HG03066 (cell line): ENCODE measurements around the gene SEMA3C.

Source experiments
- ATAC-seq: cut with Tn5 transposase; IDR thresholded peaks from one replicate; pipeline ENCODE4 v1.9.1; 2021; ENCODE audit warnings: low read depth; ENCODE audit not compliant: unreplicated experiment

Gene SEMA3C

GRCh38 chr7:80918909-80919721 lies at the start of gene SEMA3C:
Gene SEMA3C, minus strand, starts transcription at chr7:80919051. Its CDS starts 2,270 bp downstream, at chr7:80916781.
- peak; percentile 65 for ATAC-seq

- ATAC-seq: no peak
Measured at GRCh38 chr7:80968606-80969005, 49.8 kb upstream of the SEMA3C start.

- ATAC-seq: no peak
Measured at GRCh38 chr7:80967917-80968297, 49.1 kb upstream of the SEMA3C start.

GRCh38 chr7:80967071-80967916 lies 48.4 kb upstream of the SEMA3C start:
- no peak for ATAC-seq

GRCh38 chr7:80960244-80960795 lies 41.5 kb upstream of the SEMA3C start:
- no peak for ATAC-seq

DNA sequence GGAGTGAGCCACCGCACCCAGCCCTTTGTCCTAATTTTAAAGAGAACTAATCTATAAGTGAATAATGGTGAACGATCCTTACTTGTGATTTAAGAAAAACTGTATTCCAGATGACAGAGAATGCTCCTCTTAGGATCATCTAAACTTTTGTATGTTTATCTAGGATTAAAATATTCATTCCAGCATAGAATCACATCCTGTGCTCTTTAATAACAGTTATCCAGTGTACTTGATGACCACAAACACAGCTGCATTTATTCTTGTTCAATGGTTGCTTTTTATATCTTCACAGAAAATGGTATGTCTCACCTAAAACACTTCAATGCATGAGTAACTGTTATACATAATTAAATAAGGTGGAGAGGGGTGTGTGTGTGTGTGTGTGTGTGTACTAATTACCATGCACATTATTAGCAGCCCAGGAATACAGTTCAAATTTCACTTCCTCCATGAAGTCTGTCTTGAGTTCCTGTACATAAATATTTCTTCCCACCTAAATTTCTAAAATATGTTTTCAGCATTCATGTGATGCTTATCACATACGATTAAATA lies 38.5 kb upstream of the SEMA3C start:
- no peak for ATAC-seq

- no peak for ATAC-seq
Measured at GRCh38 chr7:80954191-80954590, 35.3 kb upstream of the SEMA3C start.

GRCh38 chr7:80950550-80950967 lies 31.7 kb upstream of the SEMA3C start:
- no peak for ATAC-seq

DNA sequence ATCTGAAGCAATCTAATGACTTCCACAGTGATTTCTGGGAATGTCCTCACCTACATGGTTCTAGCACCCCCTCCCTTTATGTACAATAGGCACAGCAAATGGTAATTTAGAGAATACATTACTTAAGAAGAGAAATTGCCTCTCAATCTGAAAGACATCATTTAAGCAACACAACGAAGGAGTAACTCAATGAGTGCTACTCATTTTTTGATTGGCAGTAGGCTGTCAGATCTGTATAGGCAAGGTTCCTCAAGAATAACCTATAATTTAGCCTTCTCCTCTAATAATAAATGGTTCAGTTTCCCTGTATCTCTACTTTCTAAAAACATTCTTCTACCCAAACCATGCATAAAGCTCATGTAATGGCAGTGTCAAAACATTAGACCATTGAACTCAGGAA lies 30.6 kb upstream of the SEMA3C start:
- ATAC-seq: no peak

GRCh38 chr7:80946858-80947257 lies 28.0 kb upstream of the SEMA3C start:
- ATAC-seq: no peak

DNA sequence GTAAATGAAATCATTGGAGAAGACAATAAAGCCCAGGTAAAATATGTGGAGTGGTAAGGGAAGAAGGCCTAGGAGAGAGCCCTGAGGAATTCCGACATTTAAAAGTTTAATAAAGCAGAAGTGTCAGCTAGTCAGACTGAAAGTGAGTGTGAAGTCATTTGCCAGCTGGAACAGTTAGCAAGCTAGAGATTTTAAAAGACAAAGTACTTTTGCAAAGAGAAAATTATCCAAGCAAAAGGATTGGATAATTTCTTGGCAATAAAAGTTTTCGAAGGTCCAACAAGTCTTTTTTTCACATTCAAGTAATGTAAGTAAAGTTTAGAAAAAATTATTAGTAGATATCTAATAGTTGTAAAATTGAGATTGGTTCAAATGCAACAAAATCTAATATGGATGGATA lies 27.1 kb upstream of the SEMA3C start:
- ATAC-seq: no peak

DNA sequence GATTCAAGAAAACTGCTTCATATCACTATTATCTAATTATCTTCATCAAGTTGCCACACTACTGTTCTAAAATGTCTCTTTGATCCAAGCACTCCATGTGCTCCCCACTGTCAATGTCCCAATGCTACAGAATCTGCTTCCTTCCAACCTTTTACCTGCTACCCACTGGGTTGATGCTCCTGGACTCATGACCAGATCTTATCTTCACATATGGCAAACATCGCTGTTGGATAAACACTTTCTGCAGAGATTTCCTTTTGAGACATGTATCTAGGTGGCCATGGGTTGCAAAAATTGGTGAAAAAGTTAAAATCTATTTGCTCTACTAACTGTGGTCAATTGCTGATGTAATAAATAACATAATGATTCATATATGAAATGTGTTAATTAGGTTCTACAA lies 24.5 kb upstream of the SEMA3C start:
- ATAC-seq: no peak

- no peak for ATAC-seq
Measured at GRCh38 chr7:80942261-80943041, 23.6 kb upstream of the SEMA3C start.

DNA sequence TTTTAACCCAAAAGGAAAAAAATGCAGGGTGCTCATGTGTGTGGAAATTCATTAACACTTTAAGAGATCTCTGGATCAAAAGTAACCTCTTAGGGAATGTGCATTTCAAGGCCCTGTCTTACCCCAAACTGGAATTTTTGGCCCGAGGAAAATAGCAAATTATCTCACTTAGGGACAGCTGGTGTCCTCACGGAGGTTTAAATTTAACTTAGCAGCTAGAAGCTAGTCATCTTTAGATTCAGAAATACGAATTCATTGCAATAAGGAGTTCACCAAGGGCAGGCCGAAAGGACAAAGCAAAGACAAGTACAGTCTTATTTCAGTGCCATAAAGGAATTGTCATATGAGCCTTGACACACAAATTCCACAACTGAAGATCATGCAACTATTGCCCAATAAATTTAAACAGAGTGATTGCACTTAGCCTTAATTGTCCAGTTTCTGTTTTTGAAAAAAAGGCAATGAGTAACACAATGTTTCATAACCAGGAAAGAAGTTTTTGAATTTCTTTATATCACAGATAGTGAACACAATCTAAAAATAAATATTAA lies 22.4 kb upstream of the SEMA3C start:
- no peak for ATAC-seq

DNA sequence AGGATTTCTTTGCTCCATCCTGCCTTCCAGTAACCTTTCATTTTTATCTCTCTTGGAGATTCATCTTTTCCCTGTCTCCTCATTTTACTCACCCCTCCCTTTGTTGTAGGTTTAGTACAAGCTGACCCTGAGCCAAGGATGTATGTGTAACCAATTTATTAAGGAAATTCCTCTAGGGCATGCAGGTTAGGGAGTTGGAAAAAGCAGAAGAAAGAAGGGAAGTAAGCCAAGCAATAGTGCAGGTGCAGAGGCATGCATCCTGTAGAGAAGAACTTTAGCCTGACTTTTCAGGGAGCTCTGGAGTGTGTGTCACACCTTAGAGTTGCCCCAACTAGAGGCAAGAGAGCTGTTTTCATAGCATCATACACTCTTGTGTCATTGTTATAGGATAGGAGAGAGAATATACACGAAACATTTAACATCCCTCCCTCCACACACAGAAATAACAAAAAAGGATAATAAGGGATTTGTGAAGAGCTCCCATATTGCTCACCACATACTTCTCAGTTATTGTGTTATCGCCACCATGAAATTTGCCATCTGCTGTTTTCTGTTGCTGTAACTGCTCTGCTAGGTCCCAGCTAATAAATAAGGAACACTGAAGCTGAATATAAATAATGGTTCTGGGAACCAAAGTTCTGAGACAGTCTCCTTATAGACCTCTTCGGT lies 21.8 kb upstream of the SEMA3C start:
- ATAC-seq: no peak

- ATAC-seq: no peak
Measured at GRCh38 chr7:80937336-80937735, 18.5 kb upstream of the SEMA3C start.

DNA sequence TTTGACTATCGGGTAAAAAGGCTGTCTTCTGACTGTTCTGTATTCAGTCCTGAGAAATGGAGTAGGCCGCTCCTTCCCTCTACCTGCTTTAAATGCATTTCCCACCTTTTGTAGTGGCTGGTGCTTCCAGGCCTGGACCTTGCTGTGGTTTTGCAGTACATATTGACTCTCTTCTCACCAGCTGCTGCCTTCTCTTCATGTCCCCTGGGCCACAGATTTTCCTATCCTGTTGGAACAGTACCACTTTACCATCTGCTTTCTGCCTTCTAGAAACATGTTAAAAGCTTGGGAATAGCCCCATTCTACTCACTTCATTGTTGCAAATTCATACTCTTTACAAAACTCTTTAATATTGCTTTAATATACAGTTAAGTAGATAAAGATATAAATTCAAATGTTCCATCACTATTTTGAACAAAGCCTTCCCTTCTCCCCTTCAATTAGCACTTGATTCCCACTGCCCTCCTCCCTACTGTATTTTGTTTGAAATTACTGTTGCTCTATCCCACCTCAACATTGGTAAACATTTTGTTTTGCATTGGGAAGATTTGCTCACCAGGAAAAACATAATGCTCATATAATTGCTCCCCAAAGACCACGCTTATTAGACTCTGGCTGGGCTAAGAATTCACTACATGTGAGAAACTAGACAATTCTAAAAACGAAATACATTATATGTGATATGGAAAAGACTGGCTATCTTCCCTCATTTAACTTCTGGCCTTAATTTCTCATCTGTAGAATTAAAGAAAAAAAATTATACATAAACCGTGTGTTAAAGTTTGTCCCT lies 17.3 kb upstream of the SEMA3C start:
- ATAC-seq: no peak

DNA sequence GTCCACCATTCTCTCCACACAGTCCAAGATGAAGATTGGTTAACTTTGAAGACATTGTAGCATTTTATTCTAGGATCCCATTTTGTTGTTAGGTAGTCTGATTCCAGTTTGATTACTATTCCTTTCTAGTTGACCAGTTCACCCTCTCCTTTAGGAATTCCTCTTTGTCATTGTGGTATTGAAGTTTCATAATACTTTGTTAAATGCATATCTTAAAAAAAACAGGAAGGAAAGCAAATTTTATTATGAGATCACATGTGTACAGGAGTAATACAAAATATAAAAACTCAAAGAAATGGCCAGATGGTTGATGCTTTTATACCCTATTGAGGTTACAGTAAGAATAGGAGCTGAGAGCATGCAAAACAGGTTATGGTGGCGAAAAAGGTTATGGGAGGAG lies 15.5 kb upstream of the SEMA3C start:
- no peak for ATAC-seq

DNA sequence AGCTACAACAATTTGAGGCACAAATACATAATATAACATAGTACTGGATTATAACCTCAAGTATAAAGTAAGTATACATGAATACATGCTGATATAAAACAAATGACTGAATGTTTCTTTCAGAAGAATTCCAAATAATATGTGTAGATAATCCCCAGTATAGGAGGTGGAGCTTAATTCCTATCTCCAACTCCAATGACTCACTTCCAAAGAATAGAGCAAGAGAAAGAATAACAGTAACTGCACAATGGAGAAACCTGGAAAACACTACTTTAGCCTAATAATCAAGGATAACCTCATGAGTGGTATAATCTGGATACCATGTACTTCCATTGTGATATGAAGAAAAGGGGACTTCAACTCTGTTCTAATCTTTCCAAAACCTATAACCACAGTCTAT lies 13.7 kb upstream of the SEMA3C start:
- no peak for ATAC-seq
